Smooth muscle cell (in vitro differentiated cells): ENCODE measurements around the gene DNMT3A. TPM values are rescaled to one million over a fixed set of nuclear protein-coding genes. Genes with fewer than 3 reads are reported as not detected.

ENCODE experiments used
- DNase-seq: peaks from one replicate; lab custom pipeline; 2025; ENCODE audit not compliant: unreplicated experiment; lab: John Stamatoyannopoulos, UW
- H2AFZ ChIP-seq: fragments of 200-600 bp; sonication (generic); 2 replicates; pipeline ENCODE4 v1.6.0; 2016; ENCODE audit warnings: antibody characterized with exemption, low read depth, mild to moderate bottlenecking
- H3F3A ChIP-seq: fragments of 200-600 bp; sonication (generic); 2 replicates; pipeline ENCODE4 v1.6.0; 2017; ENCODE audit warnings: antibody characterized with exemption, low read depth
- H3K27ac ChIP-seq: fragments of 200-600 bp; sonication (generic); 2 replicates; pipeline ENCODE4 v1.5.1; 2016; ENCODE audit warnings: low read depth, mild to moderate bottlenecking
- H3K27me3 ChIP-seq: fragments of 200-600 bp; sonication (generic); 2 replicates; pipeline ENCODE4 v1.6.1; 2016; ENCODE audit warnings: low read depth, mild to moderate bottlenecking
- H3K36me3 ChIP-seq: fragments of 200-600 bp; sonication (generic); 2 replicates; pipeline ENCODE4 v1.5.1; 2016; ENCODE audit warnings: low read depth
- H3K4me1 ChIP-seq: fragments of 200-600 bp; sonication (generic); 2 replicates; pipeline ENCODE4 v1.5.1; 2016; ENCODE audit warnings: low read depth
- H3K4me2 ChIP-seq: fragments of 200-600 bp; sonication (generic); 2 replicates; pipeline ENCODE4 v1.6.0; 2016; ENCODE audit warnings: mild to moderate bottlenecking
- H3K4me3 ChIP-seq: fragments of 200-600 bp; sonication (generic); 2 replicates; pipeline ENCODE4 v1.5.1; 2016; ENCODE audit warnings: mild to moderate bottlenecking
- H3K79me2 ChIP-seq: fragments of 200-600 bp; sonication (generic); 2 replicates; pipeline ENCODE4 v1.6.0; 2016; ENCODE audit warnings: low read depth, mild to moderate bottlenecking
- H3K9ac ChIP-seq: fragments of 200-600 bp; sonication (generic); 2 replicates; pipeline ENCODE4 v1.6.0; 2016; ENCODE audit warnings: low read depth
- H3K9me3 ChIP-seq: fragments of 200-600 bp; sonication (generic); replicated peaks from 2 replicates; pipeline ENCODE4 v1.5.1; 2016; ENCODE audit warnings: low read depth
- H4K20me1 ChIP-seq: fragments of 200-600 bp; sonication (generic); 2 replicates; pipeline ENCODE4 v1.6.0; 2016; ENCODE audit warnings: low read depth
- CTCF ChIP-seq: fragments of 200-600 bp; sonication (generic); IDR thresholded peaks from 2 replicates; pipeline ENCODE4 v1.5.1; 2017; ENCODE audit warnings: borderline replicate concordance, mild to moderate bottlenecking, antibody characterized with exemption; ENCODE audit not compliant: insufficient read depth, poor library complexity, severe bottlenecking
- WGBS: methylation state at CpG from one replicate; pipeline ENCODE4 v1.1.7; 2016; ENCODE audit warnings: low lambda C conversion rate; 5-methylcytosine and 5-hydroxymethylcytosine counted together
- polyA plus RNA-seq: library from polyadenylated mRNA; unstranded; fragments of >200 nt; fragmentation: Nextera tagmentation; extraction: Ambion mirVana; gene quantifications from 2 replicates; pipeline ENCODE4 v1.2.1, GENCODE V29; 2016
- total RNA-seq: library from RNA; depleted of rRNA; stranded (reverse); fragments of >200 nt; gene quantifications from 2 replicates; pipeline ENCODE4 v1.2.3, GENCODE V29; 2014

DNMT3A gene
- total and polyA plus RNA-seq, 2 experiments from 2014 or later = 16.4 to 19.9 TPM

- TF ChIP-seq CTCF = no peak
- no peaks in the 10 kb centered on the region for H3K36me3 ChIP-seq
- H3K4me2 ChIP-seq = no peak overlapping the region
These were observed 13.3 kb downstream of the DNMT3A start for GRCh38 chr2:25328152-25329085.

GRCh38 chr2:25326326-25327013, 15.3 kb downstream of the DNMT3A start:
- WGBS = over 99% methylated on average over 5 of the region's 5 CpGs
- Histone ChIP-seq H3F3A (peaks cover 10% of the 10 kb centered on the region), H3K4me3 (no peak overlapping the region), H2AFZ (no peak overlapping the region), H3K4me2 (no peak overlapping the region), H3K27ac (no peak overlapping the region), H4K20me1 (peaks cover 97% of the 10 kb centered on the region), H3K79me2 (peaks cover 44% of the 10 kb centered on the region), H3K4me1 (no peaks in the 10 kb centered on the region), H3K9me3 (no peaks in the 10 kb centered on the region), H3K9ac (no peak overlapping the region), H3K36me3 (no peaks in the 10 kb centered on the region), H3K27me3 (no peaks in the 10 kb centered on the region)
- TF ChIP-seq CTCF = no peak
- no peak for DNase-seq

More at GRCh38 chr2:25328152-25329085, 13.3 kb downstream of the DNMT3A start:
- DNase-seq = no peak
- H3K9ac ChIP-seq = no peak overlapping the region
- peaks cover 48% of the 10 kb centered on the region for H3K79me2 ChIP-seq
- 97% methylated on average over 26 of the region's 27 CpGs for WGBS
- no peaks in the 10 kb centered on the region for H3K4me1 ChIP-seq
- no peaks in the 10 kb centered on the region for H3K27me3 ChIP-seq
- no peak overlapping the region for H3K27ac ChIP-seq
- H2AFZ ChIP-seq = no peak overlapping the region
- no peaks in the 10 kb centered on the region for H3K9me3 ChIP-seq
- peaks cover 5% of the 10 kb centered on the region for H3F3A ChIP-seq
- H4K20me1 ChIP-seq = peaks cover 97% of the 10 kb centered on the region
- no peak overlapping the region for H3K4me3 ChIP-seq

- peaks cover 95% of the 10 kb centered on the region for H4K20me1 ChIP-seq
- H3F3A ChIP-seq = peaks cover 11% of the 10 kb centered on the region
- no peak overlapping the region for H3K4me3 ChIP-seq
- no peaks in the 10 kb centered on the region for H3K4me1 ChIP-seq
- H3K27me3 ChIP-seq = no peaks in the 10 kb centered on the region
- H3K27ac ChIP-seq = no peak overlapping the region
- H3K4me2 ChIP-seq = no peak overlapping the region
- TF ChIP-seq CTCF = no peak
- no peaks in the 10 kb centered on the region for H3K9me3 ChIP-seq
- H3K36me3 ChIP-seq = no peaks in the 10 kb centered on the region
- no peak for DNase-seq
- H2AFZ ChIP-seq = no peak overlapping the region
- H3K79me2 ChIP-seq = peaks cover 44% of the 10 kb centered on the region
- no peak overlapping the region for H3K9ac ChIP-seq
- WGBS = 82% methylated on average over 13 of the region's 16 CpGs
These were observed 16.7 kb downstream of the DNMT3A start for GRCh38 chr2:25324905-25325592.
